Measurements from ENCODE around the gene CDH20. TPM values are rescaled to one million over a fixed set of nuclear protein-coding genes. Genes with fewer than 3 reads are reported as not detected.

CDH20 gene
- total and polyA plus RNA-seq, 2 of the 13 experiments (the other 11 are each of a cell fraction or from before 2014, with no cell fraction given), result not detected

DNA sequence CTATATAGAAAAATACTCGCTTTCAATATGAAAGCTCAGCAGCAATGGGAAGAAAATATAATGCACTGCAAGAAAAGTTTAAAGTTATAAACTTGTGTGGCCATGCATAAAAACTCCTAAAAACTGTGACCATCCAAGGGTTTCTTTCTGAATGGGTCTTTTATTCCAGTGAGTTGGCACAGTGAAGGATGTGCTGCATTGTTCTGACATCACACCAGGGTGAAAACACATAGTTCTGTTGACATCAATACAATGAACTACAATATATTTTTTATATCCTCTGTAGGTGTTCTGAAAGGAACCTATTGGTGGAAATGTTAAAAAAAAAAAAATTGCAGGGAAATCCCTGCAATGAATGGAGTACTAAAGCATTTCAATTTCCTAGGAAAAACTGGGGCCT, 80.2 kb downstream of the CDH20 start (continued):
- no peak for TF ChIP-seq ATF7 (IDR thresholded peaks at IDR 0.05)
- TF ChIP-seq ATF7 (CRISPR knock-in tag; IDR thresholded peaks at IDR 0.05), result no peak
- TF ChIP-seq, protein P1, sequence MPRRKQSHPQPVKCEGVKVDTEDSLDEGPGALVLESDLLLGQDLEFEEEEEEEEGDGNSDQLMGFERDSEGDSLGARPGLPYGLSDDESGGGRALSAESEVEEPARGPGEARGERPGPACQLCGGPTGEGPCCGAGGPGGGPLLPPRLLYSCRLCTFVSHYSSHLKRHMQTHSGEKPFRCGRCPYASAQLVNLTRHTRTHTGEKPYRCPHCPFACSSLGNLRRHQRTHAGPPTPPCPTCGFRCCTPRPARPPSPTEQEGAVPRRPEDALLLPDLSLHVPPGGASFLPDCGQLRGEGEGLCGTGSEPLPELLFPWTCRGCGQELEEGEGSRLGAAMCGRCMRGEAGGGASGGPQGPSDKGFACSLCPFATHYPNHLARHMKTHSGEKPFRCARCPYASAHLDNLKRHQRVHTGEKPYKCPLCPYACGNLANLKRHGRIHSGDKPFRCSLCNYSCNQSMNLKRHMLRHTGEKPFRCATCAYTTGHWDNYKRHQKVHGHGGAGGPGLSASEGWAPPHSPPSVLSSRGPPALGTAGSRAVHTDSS (CRISPR knock-in tag; conservative IDR thresholded peaks at IDR 0.05), result no peak
- TF ChIP-seq, protein P2, sequence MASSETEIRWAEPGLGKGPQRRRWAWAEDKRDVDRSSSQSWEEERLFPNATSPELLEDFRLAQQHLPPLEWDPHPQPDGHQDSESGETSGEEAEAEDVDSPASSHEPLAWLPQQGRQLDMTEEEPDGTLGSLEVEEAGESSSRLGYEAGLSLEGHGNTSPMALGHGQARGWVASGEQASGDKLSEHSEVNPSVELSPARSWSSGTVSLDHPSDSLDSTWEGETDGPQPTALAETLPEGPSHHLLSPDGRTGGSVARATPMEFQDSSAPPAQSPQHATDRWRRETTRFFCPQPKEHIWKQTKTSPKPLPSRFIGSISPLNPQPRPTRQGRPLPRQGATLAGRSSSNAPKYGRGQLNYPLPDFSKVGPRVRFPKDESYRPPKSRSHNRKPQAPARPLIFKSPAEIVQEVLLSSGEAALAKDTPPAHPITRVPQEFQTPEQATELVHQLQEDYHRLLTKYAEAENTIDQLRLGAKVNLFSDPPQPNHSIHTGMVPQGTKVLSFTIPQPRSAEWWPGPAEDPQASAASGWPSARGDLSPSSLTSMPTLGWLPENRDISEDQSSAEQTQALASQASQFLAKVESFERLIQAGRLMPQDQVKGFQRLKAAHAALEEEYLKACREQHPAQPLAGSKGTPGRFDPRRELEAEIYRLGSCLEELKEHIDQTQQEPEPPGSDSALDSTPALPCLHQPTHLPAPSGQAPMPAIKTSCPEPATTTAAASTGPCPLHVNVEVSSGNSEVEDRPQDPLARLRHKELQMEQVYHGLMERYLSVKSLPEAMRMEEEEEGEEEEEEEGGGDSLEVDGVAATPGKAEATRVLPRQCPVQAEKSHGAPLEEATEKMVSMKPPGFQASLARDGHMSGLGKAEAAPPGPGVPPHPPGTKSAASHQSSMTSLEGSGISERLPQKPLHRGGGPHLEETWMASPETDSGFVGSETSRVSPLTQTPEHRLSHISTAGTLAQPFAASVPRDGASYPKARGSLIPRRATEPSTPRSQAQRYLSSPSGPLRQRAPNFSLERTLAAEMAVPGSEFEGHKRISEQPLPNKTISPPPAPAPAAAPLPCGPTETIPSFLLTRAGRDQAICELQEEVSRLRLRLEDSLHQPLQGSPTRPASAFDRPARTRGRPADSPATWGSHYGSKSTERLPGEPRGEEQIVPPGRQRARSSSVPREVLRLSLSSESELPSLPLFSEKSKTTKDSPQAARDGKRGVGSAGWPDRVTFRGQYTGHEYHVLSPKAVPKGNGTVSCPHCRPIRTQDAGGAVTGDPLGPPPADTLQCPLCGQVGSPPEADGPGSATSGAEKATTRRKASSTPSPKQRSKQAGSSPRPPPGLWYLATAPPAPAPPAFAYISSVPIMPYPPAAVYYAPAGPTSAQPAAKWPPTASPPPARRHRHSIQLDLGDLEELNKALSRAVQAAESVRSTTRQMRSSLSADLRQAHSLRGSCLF (CRISPR knock-in tag; IDR thresholded peaks at IDR 0.05; ENCODE audit: borderline replicate concordance), result no peak
- TF ChIP-seq JARID2 (CRISPR knock-in tag; IDR thresholded peaks at IDR 0.05; ENCODE audit: insufficient replicate concordance), result no peak
- no peak for TF ChIP-seq ETV6 (CRISPR knock-in tag; conservative IDR thresholded peaks at IDR 0.05)
- no peak for TF ChIP-seq ZNF709 (CRISPR knock-in tag; IDR thresholded peaks at IDR 0.05)
- TF ChIP-seq, protein P3, sequence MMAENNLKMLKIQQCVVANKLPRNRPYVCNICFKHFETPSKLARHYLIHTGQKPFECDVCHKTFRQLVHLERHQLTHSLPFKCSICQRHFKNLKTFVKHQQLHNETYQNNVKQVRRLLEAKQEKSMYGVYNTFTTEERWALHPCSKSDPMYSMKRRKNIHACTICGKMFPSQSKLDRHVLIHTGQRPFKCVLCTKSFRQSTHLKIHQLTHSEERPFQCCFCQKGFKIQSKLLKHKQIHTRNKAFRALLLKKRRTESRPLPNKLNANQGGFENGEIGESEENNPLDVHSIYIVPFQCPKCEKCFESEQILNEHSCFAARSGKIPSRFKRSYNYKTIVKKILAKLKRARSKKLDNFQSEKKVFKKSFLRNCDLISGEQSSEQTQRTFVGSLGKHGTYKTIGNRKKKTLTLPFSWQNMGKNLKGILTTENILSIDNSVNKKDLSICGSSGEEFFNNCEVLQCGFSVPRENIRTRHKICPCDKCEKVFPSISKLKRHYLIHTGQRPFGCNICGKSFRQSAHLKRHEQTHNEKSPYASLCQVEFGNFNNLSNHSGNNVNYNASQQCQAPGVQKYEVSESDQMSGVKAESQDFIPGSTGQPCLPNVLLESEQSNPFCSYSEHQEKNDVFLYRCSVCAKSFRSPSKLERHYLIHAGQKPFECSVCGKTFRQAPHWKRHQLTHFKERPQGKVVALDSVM (CRISPR knock-in tag; IDR thresholded peaks at IDR 0.05), result no peak
